ENCODE measurements around the gene TMEM253.

- TF ChIP-seq CTCF (IDR thresholded peaks at IDR 0.05) (no peak), POLR2A (IDR thresholded peaks at IDR 0.05) (no peak), POLR2AphosphoS5 (IDR thresholded peaks at IDR 0.05) (no peak), EP300 (IDR thresholded peaks at IDR 0.05) (no peak)
These were observed 19.2 kb upstream of the TMEM253 start for GRCh38 chr14:21081521-21082142.
